ENCODE measurements around the gene FBLN7. TPM values are rescaled to one million over a fixed set of nuclear protein-coding genes. Genes with fewer than 3 reads are reported as not detected.

The FBLN7 gene
- total RNA-seq, 1 donor from 2014 or later, result not detected

GRCh38 chr2:112220831-112221230 is 82.6 kb downstream of the FBLN7 start:
- no peaks in the 10 kb centered on the region for H3K36me3 ChIP-seq (ENCODE audit: insufficient read depth, low read length)
- H3K4me2 ChIP-seq (ENCODE audit: low read length), result no peak overlapping the region
- FAIRE-seq, result no peak
- Mint-ChIP-seq H3K4me1 (ENCODE audit: low read depth, unreplicated experiment) (no peaks in the 10 kb centered on the region), H3K27me3 (ENCODE audit: low read depth, unreplicated experiment) (no peaks in the 10 kb centered on the region), H3K4me3 (ENCODE audit: unreplicated experiment) (no peak overlapping the region), H3K27ac (ENCODE audit: unreplicated experiment) (no peak overlapping the region), H3K36me3 (ENCODE audit: low read depth, unreplicated experiment) (peaks cover 11% of the 10 kb centered on the region), H3K9me3 (ENCODE audit: unreplicated experiment) (peaks cover 13% of the 10 kb centered on the region)
- no peaks in the 10 kb centered on the region for H3K27me3 ChIP-seq (ENCODE audit: insufficient read depth, low read length)
- no peak overlapping the region for H3K4me3 ChIP-seq (ENCODE audit: insufficient read depth, low read depth, low read length)
- no peak overlapping the region for H2AFZ ChIP-seq (ENCODE audit: low read depth, low read length)
- H3K9ac ChIP-seq (ENCODE audit: low read length), result no peak overlapping the region
- H3K9me3 ChIP-seq (ENCODE audit: insufficient read depth, low read depth, low read length), result peaks cover 3% of the 10 kb centered on the region
- no peak overlapping the region for H3K27ac ChIP-seq (ENCODE audit: low read depth, low read length)
- no peak for TF ChIP-seq EZH2 (IDR thresholded peaks at IDR 0.05; ENCODE audit: insufficient read depth, low read length)
- TF ChIP-seq CTCF (IDR thresholded peaks at IDR 0.05; ENCODE audit: insufficient read depth, low read depth, low read length), result no peak
- H3K79me2 ChIP-seq (ENCODE audit: insufficient read depth, low read length), result no peaks in the 10 kb centered on the region
- H4K20me1 ChIP-seq (ENCODE audit: insufficient read depth, low read length), result no peaks in the 10 kb centered on the region
- DNase-seq (ENCODE audit: low read depth), result no peak
- no peaks in the 10 kb centered on the region for H3K4me1 ChIP-seq (ENCODE audit: insufficient read depth, low read length)

GRCh38 chr2:112229348-112229747 is 91.2 kb downstream of the FBLN7 start:
- H3K79me2 ChIP-seq (ENCODE audit: insufficient read depth, low read length), result no peaks in the 10 kb centered on the region
- DNase-seq (ENCODE audit: low read depth) (no peak), FAIRE-seq (no peak)
- Mint-ChIP-seq H3K4me3 (ENCODE audit: unreplicated experiment) (no peak overlapping the region), H3K36me3 (ENCODE audit: low read depth, unreplicated experiment) (peaks cover 1% of the 10 kb centered on the region), H3K27me3 (ENCODE audit: low read depth, unreplicated experiment) (no peaks in the 10 kb centered on the region), H3K27ac (ENCODE audit: unreplicated experiment) (no peak overlapping the region), H3K9me3 (ENCODE audit: unreplicated experiment) (no peaks in the 10 kb centered on the region), H3K4me1 (ENCODE audit: low read depth, unreplicated experiment) (no peaks in the 10 kb centered on the region)
- no peak overlapping the region for H2AFZ ChIP-seq (ENCODE audit: low read depth, low read length)
- no peaks in the 10 kb centered on the region for H3K27me3 ChIP-seq (ENCODE audit: insufficient read depth, low read length)
- H3K9ac ChIP-seq (ENCODE audit: low read length), result no peak overlapping the region
- H3K9me3 ChIP-seq (ENCODE audit: insufficient read depth, low read depth, low read length), result no peaks in the 10 kb centered on the region
- no peaks in the 10 kb centered on the region for H3K36me3 ChIP-seq (ENCODE audit: insufficient read depth, low read length)
- H3K4me1 ChIP-seq (ENCODE audit: insufficient read depth, low read length), result no peaks in the 10 kb centered on the region
- no peak overlapping the region for H3K4me3 ChIP-seq (ENCODE audit: insufficient read depth, low read depth, low read length)
- H3K4me2 ChIP-seq (ENCODE audit: low read length), result no peak overlapping the region
- TF ChIP-seq EZH2 (IDR thresholded peaks at IDR 0.05; ENCODE audit: insufficient read depth, low read length) (no peak), CTCF (IDR thresholded peaks at IDR 0.05; ENCODE audit: insufficient read depth, low read depth, low read length) (no peak)
- H4K20me1 ChIP-seq (ENCODE audit: insufficient read depth, low read length), result no peaks in the 10 kb centered on the region
- no peak overlapping the region for H3K27ac ChIP-seq (ENCODE audit: low read depth, low read length)

- peaks cover 1% of the 10 kb centered on the region for H3K36me3 Mint-ChIP-seq (ENCODE audit: low read depth, unreplicated experiment)
- no peak overlapping the region for H3K4me3 ChIP-seq (ENCODE audit: insufficient read depth, low read depth, low read length)
- FAIRE-seq (no peak), DNase-seq (ENCODE audit: low read depth) (no peak)
- no peaks in the 10 kb centered on the region for H3K9me3 ChIP-seq (ENCODE audit: insufficient read depth, low read depth, low read length)
- H4K20me1 ChIP-seq (ENCODE audit: insufficient read depth, low read length), result no peaks in the 10 kb centered on the region
- no peaks in the 10 kb centered on the region for H3K9me3 Mint-ChIP-seq (ENCODE audit: unreplicated experiment)
- H3K27me3 Mint-ChIP-seq (ENCODE audit: low read depth, unreplicated experiment), result no peaks in the 10 kb centered on the region
- H3K27ac Mint-ChIP-seq (ENCODE audit: unreplicated experiment), result no peak overlapping the region
- no peaks in the 10 kb centered on the region for H3K4me1 Mint-ChIP-seq (ENCODE audit: low read depth, unreplicated experiment)
- no peaks in the 10 kb centered on the region for H3K79me2 ChIP-seq (ENCODE audit: insufficient read depth, low read length)
- no peak overlapping the region for H3K27ac ChIP-seq (ENCODE audit: low read depth, low read length)
- H3K4me3 Mint-ChIP-seq (ENCODE audit: unreplicated experiment), result no peak overlapping the region
- H3K27me3 ChIP-seq (ENCODE audit: insufficient read depth, low read length), result no peaks in the 10 kb centered on the region
- no peak overlapping the region for H2AFZ ChIP-seq (ENCODE audit: low read depth, low read length)
- no peaks in the 10 kb centered on the region for H3K36me3 ChIP-seq (ENCODE audit: insufficient read depth, low read length)
- H3K4me2 ChIP-seq (ENCODE audit: low read length), result no peak overlapping the region
- TF ChIP-seq CTCF (IDR thresholded peaks at IDR 0.05; ENCODE audit: insufficient read depth, low read depth, low read length) (no peak), EZH2 (IDR thresholded peaks at IDR 0.05; ENCODE audit: insufficient read depth, low read length) (no peak)
- no peak overlapping the region for H3K9ac ChIP-seq (ENCODE audit: low read length)
- no peaks in the 10 kb centered on the region for H3K4me1 ChIP-seq (ENCODE audit: insufficient read depth, low read length)
Measured at GRCh38 chr2:112230371-112230770, 92.2 kb downstream of the FBLN7 start.

Other genes with a start within 250 kb of the FBLN7 start
- gene MERTK, start 239.8 kb upstream of the FBLN7 start, total RNA-seq, result 5.1 and 6.5 TPM in 2 replicates
- gene TMEM87B, start 83.1 kb upstream of the FBLN7 start, total RNA-seq, result 27.2 and 30.2 TPM in 2 replicates
- gene ZC3H8, start 116.7 kb downstream of the FBLN7 start, total RNA-seq, result 7.5 and 7.7 TPM in 2 replicates
- gene ZC3H6, start 137.2 kb downstream of the FBLN7 start, total RNA-seq, result 3.9 and 7.4 TPM in 2 replicates

Data from astrocyte (in vitro differentiated cells and primary cell).